HEK293T (cell line): Measurements from ENCODE around the gene TMTC1.

ENCODE experiments used
- ARNT ChIP-seq: fragments of 450-650 bp; IDR thresholded peaks from 2 replicates; pipeline ENCODE4 v1.6.1; 2017; ENCODE audit warnings: mild to moderate bottlenecking
- BHLHE40 ChIP-seq: fragments of 450-650 bp; IDR thresholded peaks from 2 replicates; pipeline ENCODE4 v1.6.1; 2016; ENCODE audit warnings: mild to moderate bottlenecking, moderate library complexity, borderline replicate concordance
- FOXA1 ChIP-seq: fragments of 450-650 bp; IDR thresholded peaks from 2 replicates; pipeline ENCODE4 v1.6.1; 2016; ENCODE audit warnings: mild to moderate bottlenecking
- FOXK2 ChIP-seq: fragments of 450-650 bp; IDR thresholded peaks from 2 replicates; pipeline ENCODE4 v1.6.1; 2016; ENCODE audit warnings: mild to moderate bottlenecking
- FOXM1 ChIP-seq: fragments of 450-650 bp; IDR thresholded peaks from 2 replicates; pipeline ENCODE4 v1.6.1; 2017; ENCODE audit warnings: mild to moderate bottlenecking, borderline replicate concordance
- HDGF ChIP-seq: fragments of 450-650 bp; IDR thresholded peaks from 2 replicates; pipeline ENCODE4 v1.6.1; 2017; ENCODE audit warnings: antibody characterized with exemption, borderline replicate concordance
- L3MBTL2 ChIP-seq: fragments of 450-650 bp; conservative IDR thresholded peaks from 2 replicates; pipeline ENCODE4 v1.6.1; 2016; ENCODE audit warnings: mild to moderate bottlenecking
- LEF1 ChIP-seq: fragments of 450-650 bp; IDR thresholded peaks from 2 replicates; pipeline ENCODE4 v1.6.1; 2017; ENCODE audit warnings: mild to moderate bottlenecking, borderline replicate concordance
- SP1 ChIP-seq: fragments of 450-650 bp; IDR thresholded peaks from 2 replicates; pipeline ENCODE4 v1.6.1; 2017
- SUZ12 ChIP-seq: fragments of 450-650 bp; IDR thresholded peaks from 2 replicates; pipeline ENCODE4 v1.6.1; 2016; ENCODE audit warnings: mild to moderate bottlenecking
- TARDBP ChIP-seq: fragments of 450-650 bp; IDR thresholded peaks from 2 replicates; pipeline ENCODE4 v1.6.1; 2016
- ZNF384 ChIP-seq: fragments of 450-650 bp; IDR thresholded peaks from 2 replicates; pipeline ENCODE4 v1.6.1; 2016

DNA sequence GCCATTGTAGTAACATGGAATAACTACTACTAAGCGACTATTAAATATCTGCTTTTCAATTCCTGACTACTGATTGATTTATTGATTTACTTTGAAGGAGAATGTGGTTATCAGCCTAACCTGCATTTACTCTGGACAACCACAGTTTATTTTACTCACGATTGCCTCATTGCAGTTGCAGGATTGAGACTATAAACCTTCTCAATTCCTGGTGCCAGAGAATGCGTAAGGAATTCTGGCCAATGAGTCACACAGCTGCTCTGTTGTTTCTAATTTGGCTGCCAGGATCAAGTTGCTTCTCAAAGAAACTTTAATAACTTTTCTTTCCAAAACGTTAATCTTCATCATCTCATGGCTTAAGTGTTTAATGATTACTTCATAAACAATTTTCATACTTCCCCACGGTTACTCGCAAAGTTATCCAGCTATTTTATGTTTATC lies 13.1 kb upstream of the TMTC1 start:
- TF ChIP-seq TARDBP, result no peak
- no peak for TF ChIP-seq FOXM1
- no peak for TF ChIP-seq LEF1
- no peak for TF ChIP-seq SUZ12
- no peak for TF ChIP-seq ARNT
- TF ChIP-seq SP1, result no peak
- no peak for TF ChIP-seq FOXK2
- no peak for TF ChIP-seq ZNF384
- no peak for TF ChIP-seq HDGF
- no peak for TF ChIP-seq FOXA1
- TF ChIP-seq BHLHE40, result no peak
- no peak for TF ChIP-seq L3MBTL2
